Stimulated activated CD4-positive, alpha-beta T cell treated with anti-CD3 and anti-CD28 coated beads, Interleukin-15, amount 100 ng/mL, for 1 hour (primary cell): ENCODE measurements around the gene MAP4K2.

Source experiments
- DNase-seq, 2 donors: peaks; one replicate each; pipeline ENCODE4 v3.0.0-alpha.2; 2020; ENCODE audit warnings: low read depth in 1 of 2, low spot score in 1 of 2

Gene MAP4K2

GRCh38 chr11:64813826-64814225 is 10.8 kb upstream of the MAP4K2 start:
- no peak for DNase-seq

GRCh38 chr11:64810891-64811272 is 7.9 kb upstream of the MAP4K2 start:
- no peak for DNase-seq

GRCh38 chr11:64810271-64810890 is 7.4 kb upstream of the MAP4K2 start, which contains the start of gene MEN1:
TSS of gene MEN1 (minus strand) at chr11:64810551. CDS start at chr11:64810109, 442 bp downstream.
- DNase-seq: peak; percentile 42 to 66

- no peak for DNase-seq
Observed at GRCh38 chr11:64809781-64810241, 6.8 kb upstream of the MAP4K2 start.

GRCh38 chr11:64805481-64805880 is 2.5 kb upstream of the MAP4K2 start:
- no peak for DNase-seq

GRCh38 chr11:64804346-64805210 is 1.6 kb upstream of the MAP4K2 start:
- no peak for DNase-seq

GRCh38 chr11:64803846-64804345 is 882 bp upstream of the MAP4K2 start:
- no peak for DNase-seq

- no peak for DNase-seq
Observed at GRCh38 chr11:64802370-64803157, 450 bp downstream of the MAP4K2 start.

GRCh38 chr11:64801561-64802369 is 1.2 kb downstream of the MAP4K2 start:
- DNase-seq: no peak

- DNase-seq: no peak
Observed at GRCh38 chr11:64801158-64801464, 1.9 kb downstream of the MAP4K2 start.

- no peak for DNase-seq
Observed at GRCh38 chr11:64800303-64801157, 2.5 kb downstream of the MAP4K2 start.

- no peak for DNase-seq
Observed at GRCh38 chr11:64799623-64800302, 3.3 kb downstream of the MAP4K2 start.

- DNase-seq: no peak
Observed at GRCh38 chr11:64799256-64799622, 3.8 kb downstream of the MAP4K2 start.

- DNase-seq: no peak
Observed at GRCh38 chr11:64796757-64797541, 6.1 kb downstream of the MAP4K2 start.

GRCh38 chr11:64796047-64796756 is 6.8 kb downstream of the MAP4K2 start:
- no peak for DNase-seq

- DNase-seq: no peak
Observed at GRCh38 chr11:64794526-64794925, 8.5 kb downstream of the MAP4K2 start.

GRCh38 chr11:64793271-64794160 is 9.5 kb downstream of the MAP4K2 start:
- DNase-seq: no peak
